ENCODE measurements around the gene COMMD6. TPM values are rescaled to one million over a fixed set of nuclear protein-coding genes. Genes with fewer than 3 reads are reported as not detected.

Gene COMMD6
- total RNA-seq, 1 donor from 2014 or later = 166 TPM

- DNase-seq (ENCODE audit: low spot score) = no peak
These were observed 54.9 kb downstream of the COMMD6 start for GRCh38 chr13:75482820-75483079.

GRCh38 chr13:75482070-75482819 is 55.4 kb downstream of the COMMD6 start, which contains the start of gene TBC1D4:
Gene TBC1D4 (minus strand): TSS chr13:75482169. CDS start chr13:75481767, 402 bp downstream.
- DNase-seq (ENCODE audit: low spot score) = peak; percentile 86

GRCh38 chr13:75481176-75482069 is 56.2 kb downstream of the COMMD6 start:
- peak; percentile 45 for DNase-seq (ENCODE audit: low spot score)

GRCh38 chr13:75480671-75481175 is 56.9 kb downstream of the COMMD6 start:
- DNase-seq (ENCODE audit: low spot score) = peak; percentile 82

GRCh38 chr13:75479102-75479740 is 58.4 kb downstream of the COMMD6 start:
- DNase-seq (ENCODE audit: low spot score) = no peak

- no peak for DNase-seq (ENCODE audit: low spot score)
These were observed 59.0 kb downstream of the COMMD6 start for GRCh38 chr13:75478659-75479058.

Other genes starting within 250 kb of the COMMD6 start
- gene TBC1D4, start 55.7 kb downstream of the COMMD6 start, total RNA-seq = 28.3 TPM
- gene UCHL3, start 11.9 kb upstream of the COMMD6 start, total RNA-seq = 46.1 TPM
- gene LMO7, start 98.5 kb upstream of the COMMD6 start, total RNA-seq = 57.0 TPM

All from ureter (tissue), 1 donor.